ENCODE data around the gene SLC14A1.

DNA sequence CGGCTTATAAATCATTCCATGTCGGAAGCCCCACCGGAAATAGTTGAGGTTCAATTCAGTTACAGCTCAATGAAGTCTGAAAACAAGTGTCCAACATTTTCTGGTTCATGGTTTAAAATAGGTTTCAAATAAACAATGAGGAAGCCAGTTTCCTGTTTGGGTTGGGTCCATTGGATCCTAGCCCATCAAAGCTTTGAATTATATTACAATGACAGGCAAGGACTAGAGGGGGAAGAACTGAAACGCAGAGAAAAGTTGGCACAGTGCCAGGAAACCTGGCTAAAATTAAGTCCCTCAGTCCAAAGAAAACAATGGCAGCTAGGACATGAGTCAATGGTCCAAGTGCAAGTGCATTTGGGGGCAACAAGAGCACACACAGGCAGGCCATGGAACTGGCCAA, 32.0 kb downstream of the SLC14A1 start:
- TF ChIP-seq POLR2A (IDR thresholded peaks at IDR 0.05; ENCODE audit: control extremely low read depth in 1 of 2, low read depth in 2 of 2, low read length in 2 of 2) (no peak), NRF1 (IDR thresholded peaks at IDR 0.05; ENCODE audit: low read depth, low read length) (no peak), CREB1 (IDR thresholded peaks at IDR 0.05) (no peak), TAF1 (IDR thresholded peaks at IDR 0.05; ENCODE audit: low read depth, low read length) (no peak), SIRT6 (IDR thresholded peaks at IDR 0.05; ENCODE audit: low read length) (no peak), ZNF274 (IDR thresholded peaks at IDR 0.05; ENCODE audit: borderline replicate concordance, extremely low read depth, low read length) (no peak), RAD21 (IDR thresholded peaks at IDR 0.05 in 1 of 2, conservative IDR thresholded peaks at IDR 0.05 in 1 of 2; ENCODE audit: low read depth in 2 of 2, low read length in 2 of 2) (no peak), POLR2AphosphoS5 (IDR thresholded peaks at IDR 0.05; ENCODE audit: low read depth, low read length) (no peak), RNF2 (IDR thresholded peaks at IDR 0.05; ENCODE audit: borderline replicate concordance, low read depth, low read length, missing control alignments, poor library complexity, severe bottlenecking) (no peak)
- TF ChIP-seq, protein P1, sequence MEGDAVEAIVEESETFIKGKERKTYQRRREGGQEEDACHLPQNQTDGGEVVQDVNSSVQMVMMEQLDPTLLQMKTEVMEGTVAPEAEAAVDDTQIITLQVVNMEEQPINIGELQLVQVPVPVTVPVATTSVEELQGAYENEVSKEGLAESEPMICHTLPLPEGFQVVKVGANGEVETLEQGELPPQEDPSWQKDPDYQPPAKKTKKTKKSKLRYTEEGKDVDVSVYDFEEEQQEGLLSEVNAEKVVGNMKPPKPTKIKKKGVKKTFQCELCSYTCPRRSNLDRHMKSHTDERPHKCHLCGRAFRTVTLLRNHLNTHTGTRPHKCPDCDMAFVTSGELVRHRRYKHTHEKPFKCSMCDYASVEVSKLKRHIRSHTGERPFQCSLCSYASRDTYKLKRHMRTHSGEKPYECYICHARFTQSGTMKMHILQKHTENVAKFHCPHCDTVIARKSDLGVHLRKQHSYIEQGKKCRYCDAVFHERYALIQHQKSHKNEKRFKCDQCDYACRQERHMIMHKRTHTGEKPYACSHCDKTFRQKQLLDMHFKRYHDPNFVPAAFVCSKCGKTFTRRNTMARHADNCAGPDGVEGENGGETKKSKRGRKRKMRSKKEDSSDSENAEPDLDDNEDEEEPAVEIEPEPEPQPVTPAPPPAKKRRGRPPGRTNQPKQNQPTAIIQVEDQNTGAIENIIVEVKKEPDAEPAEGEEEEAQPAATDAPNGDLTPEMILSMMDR (IDR thresholded peaks at IDR 0.05; ENCODE audit: control extremely low read depth in 1 of 3, insufficient read depth in 1 of 3, low read depth in 1 of 3, low read length in 3 of 3): no peak
- TF ChIP-seq, protein P2, sequence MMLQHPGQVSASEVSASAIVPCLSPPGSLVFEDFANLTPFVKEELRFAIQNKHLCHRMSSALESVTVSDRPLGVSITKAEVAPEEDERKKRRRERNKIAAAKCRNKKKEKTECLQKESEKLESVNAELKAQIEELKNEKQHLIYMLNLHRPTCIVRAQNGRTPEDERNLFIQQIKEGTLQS (IDR thresholded peaks at IDR 0.05; ENCODE audit: insufficient read depth, low read depth, low read length): no peak
